DND-41 (cell line): ENCODE results near the gene KCNK15.
"Not testable (repeated sequence)": the region's sequence is repeated elsewhere in the genome, so short reads cannot be mapped to it uniquely, and the experiment has no call there.

ENCODE experiments used
- ATAC-seq: fragments of 200-7000 bp; cut with Tn5 transposase; 3 replicates; pipeline ENCODE4 v1.9.1; 2021; ENCODE audit warnings: low read depth; ENCODE audit not compliant: insufficient read depth
- DNase-seq: peaks from one replicate; pipeline ENCODE4 v3.0.0-alpha.2; 2020
- H2AFZ ChIP-seq: 2 replicates; pipeline ENCODE4 v1.6.0; 2012; ENCODE audit warnings: low read depth, low read length
- H3K27ac ChIP-seq: 2 replicates; pipeline ENCODE4 v1.5.1; 2012; ENCODE audit warnings: low read length, inconsistent platforms
- H3K27me3 ChIP-seq: fragments of 200-600 bp; sonication (generic); 2 replicates; pipeline ENCODE4 v1.6.0; 2012; ENCODE audit warnings: low read length, mild to moderate bottlenecking, inconsistent platforms; ENCODE audit not compliant: insufficient read depth, poor library complexity
- H3K36me3 ChIP-seq: 2 replicates; pipeline ENCODE4 v1.5.1; 2012; ENCODE audit warnings: low read length, inconsistent platforms; ENCODE audit not compliant: insufficient read depth
- H3K4me1 ChIP-seq: 2 replicates; pipeline ENCODE4 v1.5.1; 2012; ENCODE audit warnings: mild to moderate bottlenecking, low read length; ENCODE audit not compliant: insufficient read depth
- H3K4me2 ChIP-seq: 2 replicates; pipeline ENCODE4 v1.6.0; 2012; ENCODE audit warnings: mild to moderate bottlenecking, moderate library complexity, low read length, inconsistent platforms; ENCODE audit not compliant: insufficient read depth
- H3K4me3 ChIP-seq, 2 experiments: fragments of 200-600 bp in 1 of 2; shearing (Covaris generic) in 1 of 2; 2 replicates each; pipeline ENCODE4 v1.5.1; 2012 to 2016; ENCODE audit warnings: inconsistent platforms in 2 of 2, low read length in 2 of 2, mild to moderate bottlenecking in 2 of 2, low read depth in 1 of 2, moderate library complexity in 1 of 2
- H3K79me2 ChIP-seq: 2 replicates; pipeline ENCODE4 v1.6.0; 2012; ENCODE audit warnings: low read length, inconsistent platforms; ENCODE audit not compliant: insufficient read depth
- H3K9ac ChIP-seq: 2 replicates; pipeline ENCODE4 v1.6.0; 2012; ENCODE audit warnings: low read depth, mild to moderate bottlenecking, inconsistent platforms, low read length, moderate library complexity
- H3K9me3 ChIP-seq: 2 replicates; pipeline ENCODE4 v1.5.1; 2012; ENCODE audit warnings: low read length, moderate library complexity, mild to moderate bottlenecking, inconsistent platforms; ENCODE audit not compliant: insufficient read depth, severe bottlenecking
- H4K20me1 ChIP-seq: 2 replicates; pipeline ENCODE4 v1.6.0; 2012; ENCODE audit warnings: low read length; ENCODE audit not compliant: insufficient read depth
- CTCF ChIP-seq: IDR thresholded peaks from 2 replicates; pipeline ENCODE4 v1.5.1; 2012; ENCODE audit warnings: borderline replicate concordance, low read length, moderate library complexity, mild to moderate bottlenecking; ENCODE audit not compliant: poor library complexity, severe bottlenecking; ENCODE audit errors: extremely low read depth
- EZH2 ChIP-seq: IDR thresholded peaks from 3 replicates; pipeline ENCODE4 v1.6.1; 2012; ENCODE audit warnings: borderline replicate concordance, low read depth, mild to moderate bottlenecking, moderate library complexity, low read length, inconsistent platforms; ENCODE audit not compliant: severe bottlenecking

The KCNK15 gene

GRCh38 chr20:44745598-44746366 lies at the start of gene KCNK15:
Gene KCNK15, plus strand, starts transcription at chr20:44745865. Its CDS starts 46 bp downstream, at chr20:44745911.
- Histone ChIP-seq H4K20me1 (no peaks in the 10 kb centered on the region), H3K9me3 (no peaks in the 10 kb centered on the region), H3K4me1 (no peaks in the 10 kb centered on the region), H3K9ac (no peak within 1 kb of the TSS), H3K4me3 (no peak within 1 kb of the TSS), H3K4me2 (no peak within 1 kb of the TSS), H2AFZ (no peak within 1 kb of the TSS), H3K36me3 (no peaks in the 10 kb centered on the region), H3K27me3 (peaks cover 38% of the 10 kb centered on the region), H3K27ac (no peak within 1 kb of the TSS), H3K79me2 (no peaks in the 10 kb centered on the region)
- TF ChIP-seq EZH2 (peak; percentile 72), CTCF (no peak)
- ATAC-seq = 0 out of 3 replicates have a peak, but pooled peaks have one; percentile 25
- DNase-seq = no peak

- H2AFZ ChIP-seq = no peak overlapping the region
- DNase-seq (peak; percentile 35), ATAC-seq (peak; percentile 64)
- H3K4me3 ChIP-seq = no peak overlapping the region
- TF ChIP-seq CTCF (peak; percentile 53), EZH2 (no peak)
- H3K27me3 ChIP-seq = no peaks in the 10 kb centered on the region
- H3K4me1 ChIP-seq = no peaks in the 10 kb centered on the region
- H3K36me3 ChIP-seq = no peaks in the 10 kb centered on the region
- no peak overlapping the region for H3K9ac ChIP-seq
- no peak overlapping the region for H3K4me2 ChIP-seq
- H3K79me2 ChIP-seq = no peaks in the 10 kb centered on the region
- no peak overlapping the region for H3K27ac ChIP-seq
- no peaks in the 10 kb centered on the region for H3K9me3 ChIP-seq
- H4K20me1 ChIP-seq = peaks cover 4% of the 10 kb centered on the region; the same call in 1 of the 2 replicates
These were observed 49.4 kb upstream of the KCNK15 start for GRCh38 chr20:44696315-44696714.

- H3K9me3 ChIP-seq, ATAC-seq, H3K36me3 ChIP-seq, H3K27ac ChIP-seq, H3K4me3 ChIP-seq, DNase-seq, H3K4me1 ChIP-seq, H3K27me3 ChIP-seq, H3K9ac ChIP-seq, H3K4me2 ChIP-seq, H4K20me1 ChIP-seq, H2AFZ ChIP-seq, H3K79me2 ChIP-seq: not testable (repeated sequence)
These were observed 48.6 kb upstream of the KCNK15 start for GRCh38 chr20:44697041-44697440.

- H3K36me3 ChIP-seq = no peaks in the 10 kb centered on the region
- no peaks in the 10 kb centered on the region for H3K4me1 ChIP-seq
- H4K20me1 ChIP-seq = peaks cover 4% of the 10 kb centered on the region; the same call in 1 of the 2 replicates
- no peak for ATAC-seq
- no peak overlapping the region for H2AFZ ChIP-seq
- no peaks in the 10 kb centered on the region for H3K9me3 ChIP-seq
- H3K9ac ChIP-seq = no peak overlapping the region
- no peak for DNase-seq
- no peak overlapping the region for H3K4me3 ChIP-seq
- no peak for TF ChIP-seq CTCF
- no peak for TF ChIP-seq EZH2
- H3K27ac ChIP-seq = no peak overlapping the region
- no peaks in the 10 kb centered on the region for H3K27me3 ChIP-seq
- H3K4me2 ChIP-seq = no peak overlapping the region
- H3K79me2 ChIP-seq = no peaks in the 10 kb centered on the region
These were observed 47.3 kb upstream of the KCNK15 start for GRCh38 chr20:44698351-44698750.
